ENCODE data around the gene TAS2R20.

The TAS2R20 gene

DNA sequence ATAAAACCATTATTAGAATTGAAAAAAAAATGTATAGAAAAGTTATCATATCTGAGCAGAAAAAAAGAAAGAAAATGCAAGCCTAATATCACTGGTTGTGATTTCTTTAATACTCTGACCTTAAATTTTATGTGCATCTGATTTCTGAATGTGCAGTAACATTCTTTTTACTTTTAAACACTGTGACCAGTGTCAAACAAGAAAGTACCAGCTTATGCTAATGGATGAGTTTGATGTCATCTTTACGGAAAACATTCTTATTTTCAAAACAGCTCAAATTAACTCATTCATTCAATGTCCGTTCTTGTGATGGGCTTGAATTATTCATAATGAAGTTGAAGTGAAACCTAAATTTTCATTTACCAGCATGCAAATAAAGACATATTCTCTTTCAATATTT is 11.3 kb downstream of the TAS2R20 start, which contains the start of gene TAS2R50:
Gene TAS2R50 (minus strand): TSS at position 101 of the 400 bp plus-strand sequence. CDS start 52 bp downstream, at position 49.
- no peak within 1 kb of the TSS for H3K27ac ChIP-seq (ENCODE audit: extremely low read depth, low read depth, low read length)
- no peak within 1 kb of the TSS for H3K4me3 ChIP-seq (ENCODE audit: low read depth, low read length)
- ChIA-PET POLR2A (no interaction called here), CTCF (no interaction called here)
- no peaks in the 10 kb centered on the region for H3K4me1 ChIP-seq (ENCODE audit: control insufficient read depth, insufficient read depth, low read length)
- H3K9me3 ChIP-seq (ENCODE audit: control insufficient read depth, insufficient read depth, low read depth, low read length) = no peaks in the 10 kb centered on the region
- H3K36me3 ChIP-seq (ENCODE audit: control insufficient read depth in 2 of 2, insufficient read depth in 1 of 2, low read length in 2 of 2) = peaks cover 0 to 2% of the 10 kb centered on the region in 2 experiments; a peak in 1 of 3 replicates
- TF ChIP-seq, protein P1, sequence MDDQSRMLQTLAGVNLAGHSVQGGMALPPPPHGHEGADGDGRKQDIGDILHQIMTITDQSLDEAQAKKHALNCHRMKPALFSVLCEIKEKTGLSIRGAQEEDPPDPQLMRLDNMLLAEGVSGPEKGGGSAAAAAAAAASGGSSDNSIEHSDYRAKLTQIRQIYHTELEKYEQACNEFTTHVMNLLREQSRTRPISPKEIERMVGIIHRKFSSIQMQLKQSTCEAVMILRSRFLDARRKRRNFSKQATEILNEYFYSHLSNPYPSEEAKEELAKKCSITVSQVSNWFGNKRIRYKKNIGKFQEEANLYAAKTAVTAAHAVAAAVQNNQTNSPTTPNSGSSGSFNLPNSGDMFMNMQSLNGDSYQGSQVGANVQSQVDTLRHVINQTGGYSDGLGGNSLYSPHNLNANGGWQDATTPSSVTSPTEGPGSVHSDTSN (CRISPR knock-in tag; IDR thresholded peaks at IDR 0.05) = no peak
- TF ChIP-seq GLIS2 (tag by site-specific recombination; IDR thresholded peaks at IDR 0.05) (no peak), BCL11A (tag by site-specific recombination; IDR thresholded peaks at IDR 0.05; ENCODE audit: low read depth) (no peak), ZNF366 (tag by site-specific recombination; conservative IDR thresholded peaks at IDR 0.05) (no peak), ZNF2 (tag by site-specific recombination; IDR thresholded peaks at IDR 0.05) (no peak), HOXA7 (CRISPR knock-in tag; IDR thresholded peaks at IDR 0.05; ENCODE audit: borderline replicate concordance) (no peak), ZFP69B (tag by site-specific recombination; IDR thresholded peaks at IDR 0.05) (no peak), ZNF658 (tag by site-specific recombination; IDR thresholded peaks at IDR 0.05) (no peak), EGR2 (tag by site-specific recombination; IDR thresholded peaks at IDR 0.05; ENCODE audit: low read depth) (no peak), PRDM1 (tag by site-specific recombination; IDR thresholded peaks at IDR 0.05) (no peak)
- TF ChIP-seq, protein P2, sequence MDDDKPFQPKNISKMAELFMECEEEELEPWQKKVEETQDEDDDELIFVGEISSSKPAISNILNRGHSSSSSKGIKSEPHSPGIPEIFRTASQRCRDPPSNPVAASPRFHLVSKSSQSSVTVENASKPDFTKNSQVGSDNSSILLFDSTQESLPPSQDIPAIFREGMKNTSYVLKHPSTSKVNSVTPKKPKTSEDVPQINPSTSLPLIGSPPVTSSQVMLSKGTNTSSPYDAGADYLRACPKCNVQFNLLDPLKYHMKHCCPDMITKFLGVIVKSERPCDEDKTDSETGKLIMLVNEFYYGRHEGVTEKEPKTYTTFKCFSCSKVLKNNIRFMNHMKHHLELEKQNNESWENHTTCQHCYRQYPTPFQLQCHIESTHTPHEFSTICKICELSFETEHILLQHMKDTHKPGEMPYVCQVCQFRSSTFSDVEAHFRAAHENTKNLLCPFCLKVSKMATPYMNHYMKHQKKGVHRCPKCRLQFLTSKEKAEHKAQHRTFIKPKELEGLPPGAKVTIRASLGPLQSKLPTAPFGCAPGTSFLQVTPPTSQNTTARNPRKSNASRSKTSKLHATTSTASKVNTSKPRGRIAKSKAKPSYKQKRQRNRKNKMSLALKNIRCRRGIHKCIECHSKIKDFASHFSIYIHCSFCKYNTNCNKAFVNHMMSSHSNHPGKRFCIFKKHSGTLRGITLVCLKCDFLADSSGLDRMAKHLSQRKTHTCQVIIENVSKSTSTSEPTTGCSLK (tag by site-specific recombination; IDR thresholded peaks at IDR 0.05) = no peak
- TF ChIP-seq, protein P3, sequence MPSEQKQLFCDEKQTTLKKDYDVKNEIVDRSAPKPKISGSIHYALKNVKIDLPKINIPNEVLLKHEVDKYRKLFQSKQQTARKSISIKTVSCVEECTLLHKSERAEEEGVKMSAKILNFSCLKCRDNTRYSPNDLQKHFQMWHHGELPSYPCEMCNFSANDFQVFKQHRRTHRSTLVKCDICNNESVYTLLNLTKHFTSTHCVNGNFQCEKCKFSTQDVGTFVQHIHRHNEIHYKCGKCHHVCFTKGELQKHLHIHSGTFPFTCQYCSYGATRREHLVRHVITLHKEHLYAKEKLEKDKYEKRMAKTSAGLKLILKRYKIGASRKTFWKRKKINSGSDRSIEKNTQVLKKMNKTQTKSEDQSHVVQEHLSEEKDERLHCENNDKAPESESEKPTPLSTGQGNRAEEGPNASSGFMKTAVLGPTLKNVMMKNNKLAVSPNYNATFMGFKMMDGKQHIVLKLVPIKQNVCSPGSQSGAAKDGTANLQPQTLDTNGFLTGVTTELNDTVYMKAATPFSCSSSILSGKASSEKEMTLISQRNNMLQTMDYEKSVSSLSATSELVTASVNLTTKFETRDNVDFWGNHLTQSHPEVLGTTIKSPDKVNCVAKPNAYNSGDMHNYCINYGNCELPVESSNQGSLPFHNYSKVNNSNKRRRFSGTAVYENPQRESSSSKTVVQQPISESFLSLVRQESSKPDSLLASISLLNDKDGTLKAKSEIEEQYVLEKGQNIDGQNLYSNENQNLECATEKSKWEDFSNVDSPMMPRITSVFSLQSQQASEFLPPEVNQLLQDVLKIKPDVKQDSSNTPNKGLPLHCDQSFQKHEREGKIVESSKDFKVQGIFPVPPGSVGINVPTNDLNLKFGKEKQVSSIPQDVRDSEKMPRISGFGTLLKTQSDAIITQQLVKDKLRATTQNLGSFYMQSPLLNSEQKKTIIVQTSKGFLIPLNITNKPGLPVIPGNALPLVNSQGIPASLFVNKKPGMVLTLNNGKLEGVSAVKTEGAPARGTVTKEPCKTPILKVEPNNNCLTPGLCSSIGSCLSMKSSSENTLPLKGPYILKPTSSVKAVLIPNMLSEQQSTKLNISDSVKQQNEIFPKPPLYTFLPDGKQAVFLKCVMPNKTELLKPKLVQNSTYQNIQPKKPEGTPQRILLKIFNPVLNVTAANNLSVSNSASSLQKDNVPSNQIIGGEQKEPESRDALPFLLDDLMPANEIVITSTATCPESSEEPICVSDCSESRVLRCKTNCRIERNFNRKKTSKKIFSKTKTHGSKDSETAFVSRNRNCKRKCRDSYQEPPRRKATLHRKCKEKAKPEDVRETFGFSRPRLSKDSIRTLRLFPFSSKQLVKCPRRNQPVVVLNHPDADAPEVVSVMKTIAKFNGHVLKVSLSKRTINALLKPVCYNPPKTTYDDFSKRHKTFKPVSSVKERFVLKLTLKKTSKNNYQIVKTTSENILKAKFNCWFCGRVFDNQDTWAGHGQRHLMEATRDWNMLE (tag by site-specific recombination; conservative IDR thresholded peaks at IDR 0.05; ENCODE audit: low read depth) = no peak
- TF ChIP-seq, protein P4, sequence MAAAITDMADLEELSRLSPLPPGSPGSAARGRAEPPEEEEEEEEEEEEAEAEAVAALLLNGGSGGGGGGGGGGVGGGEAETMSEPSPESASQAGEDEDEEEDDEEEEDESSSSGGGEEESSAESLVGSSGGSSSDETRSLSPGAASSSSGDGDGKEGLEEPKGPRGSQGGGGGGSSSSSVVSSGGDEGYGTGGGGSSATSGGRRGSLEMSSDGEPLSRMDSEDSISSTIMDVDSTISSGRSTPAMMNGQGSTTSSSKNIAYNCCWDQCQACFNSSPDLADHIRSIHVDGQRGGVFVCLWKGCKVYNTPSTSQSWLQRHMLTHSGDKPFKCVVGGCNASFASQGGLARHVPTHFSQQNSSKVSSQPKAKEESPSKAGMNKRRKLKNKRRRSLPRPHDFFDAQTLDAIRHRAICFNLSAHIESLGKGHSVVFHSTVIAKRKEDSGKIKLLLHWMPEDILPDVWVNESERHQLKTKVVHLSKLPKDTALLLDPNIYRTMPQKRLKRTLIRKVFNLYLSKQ (tag by site-specific recombination; IDR thresholded peaks at IDR 0.05; ENCODE audit: borderline replicate concordance) = no peak
- TF ChIP-seq, protein P5, sequence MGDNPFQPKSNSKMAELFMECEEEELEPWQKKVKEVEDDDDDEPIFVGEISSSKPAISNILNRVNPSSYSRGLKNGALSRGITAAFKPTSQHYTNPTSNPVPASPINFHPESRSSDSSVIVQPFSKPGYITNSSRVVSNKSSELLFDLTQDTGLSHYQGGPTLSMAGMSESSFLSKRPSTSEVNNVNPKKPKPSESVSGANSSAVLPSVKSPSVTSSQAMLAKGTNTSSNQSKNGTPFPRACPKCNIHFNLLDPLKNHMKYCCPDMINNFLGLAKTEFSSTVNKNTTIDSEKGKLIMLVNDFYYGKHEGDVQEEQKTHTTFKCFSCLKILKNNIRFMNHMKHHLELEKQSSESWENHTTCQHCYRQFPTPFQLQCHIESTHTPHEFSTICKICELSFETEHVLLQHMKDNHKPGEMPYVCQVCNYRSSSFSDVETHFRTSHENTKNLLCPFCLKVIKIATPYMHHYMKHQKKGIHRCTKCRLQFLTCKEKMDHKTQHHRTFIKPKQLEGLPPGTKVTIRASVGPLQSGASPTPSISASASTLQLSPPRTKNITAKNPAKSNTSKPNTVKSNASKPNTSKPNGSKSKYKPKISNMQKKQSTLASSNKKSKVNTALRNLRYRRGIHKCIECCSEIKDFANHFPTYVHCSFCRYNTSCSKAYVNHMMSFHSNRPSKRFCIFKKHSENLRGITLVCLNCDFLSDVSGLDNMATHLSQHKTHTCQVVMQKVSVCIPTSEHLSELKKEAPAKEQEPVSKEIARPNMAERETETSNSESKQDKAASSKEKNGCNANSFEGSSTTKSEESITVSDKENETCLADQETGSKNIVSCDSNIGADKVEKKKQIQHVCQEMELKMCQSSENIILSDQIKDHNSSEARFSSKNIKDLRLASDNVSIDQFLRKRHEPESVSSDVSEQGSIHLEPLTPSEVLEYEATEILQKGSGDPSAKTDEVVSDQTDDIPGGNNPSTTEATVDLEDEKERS (tag by site-specific recombination; IDR thresholded peaks at IDR 0.05) = no peak
- TF ChIP-seq, protein P6, sequence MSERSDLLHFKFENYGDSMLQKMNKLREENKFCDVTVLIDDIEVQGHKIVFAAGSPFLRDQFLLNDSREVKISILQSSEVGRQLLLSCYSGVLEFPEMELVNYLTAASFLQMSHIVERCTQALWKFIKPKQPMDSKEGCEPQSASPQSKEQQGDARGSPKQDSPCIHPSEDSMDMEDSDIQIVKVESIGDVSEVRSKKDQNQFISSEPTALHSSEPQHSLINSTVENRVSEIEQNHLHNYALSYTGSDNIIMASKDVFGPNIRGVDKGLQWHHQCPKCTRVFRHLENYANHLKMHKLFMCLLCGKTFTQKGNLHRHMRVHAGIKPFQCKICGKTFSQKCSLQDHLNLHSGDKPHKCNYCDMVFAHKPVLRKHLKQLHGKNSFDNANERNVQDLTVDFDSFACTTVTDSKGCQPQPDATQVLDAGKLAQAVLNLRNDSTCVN (tag by site-specific recombination; optimal IDR thresholded peaks at IDR 0.05) = no peak
- TF ChIP-seq, protein P7, sequence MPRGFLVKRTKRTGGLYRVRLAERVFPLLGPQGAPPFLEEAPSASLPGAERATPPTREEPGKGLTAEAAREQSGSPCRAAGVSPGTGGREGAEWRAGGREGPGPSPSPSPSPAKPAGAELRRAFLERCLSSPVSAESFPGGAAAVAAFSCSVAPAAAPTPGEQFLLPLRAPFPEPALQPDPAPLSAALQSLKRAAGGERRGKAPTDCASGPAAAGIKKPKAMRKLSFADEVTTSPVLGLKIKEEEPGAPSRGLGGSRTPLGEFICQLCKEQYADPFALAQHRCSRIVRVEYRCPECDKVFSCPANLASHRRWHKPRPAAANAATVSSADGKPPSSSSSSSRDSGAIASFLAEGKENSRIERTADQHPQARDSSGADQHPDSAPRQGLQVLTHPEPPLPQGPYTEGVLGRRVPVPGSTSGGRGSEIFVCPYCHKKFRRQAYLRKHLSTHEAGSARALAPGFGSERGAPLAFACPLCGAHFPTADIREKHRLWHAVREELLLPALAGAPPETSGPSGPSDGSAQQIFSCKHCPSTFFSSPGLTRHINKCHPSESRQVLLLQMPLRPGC (tag by site-specific recombination; IDR thresholded peaks at IDR 0.05) = no peak

All from HEK293 (cell line).